NOMO-1 treated with dmso at 0.1 percent for 144 hours (cell line): Measurements from ENCODE around the gene SRY.
"Not testable (repeated sequence)": the region's sequence is repeated elsewhere in the genome, so short reads cannot be mapped to it uniquely, and the experiment has no call there.

Experiments used
- DNase-seq: peaks from one replicate; lab custom pipeline; 2025; ENCODE audit not compliant: unreplicated experiment; lab: John Stamatoyannopoulos, UW

Gene SRY

GRCh38 chrY:2787600-2787999 is at the start of gene SRY:
Gene SRY, minus strand, starts transcription at chrY:2787682. Its CDS starts 79 bp downstream, at chrY:2787603.
- no peak for DNase-seq

GRCh38 chrY:2837078-2837477 is 49.6 kb upstream of the SRY start:
- DNase-seq, result no peak

GRCh38 chrY:2835230-2835629 is 47.7 kb upstream of the SRY start:
- DNase-seq, result no peak

DNA sequence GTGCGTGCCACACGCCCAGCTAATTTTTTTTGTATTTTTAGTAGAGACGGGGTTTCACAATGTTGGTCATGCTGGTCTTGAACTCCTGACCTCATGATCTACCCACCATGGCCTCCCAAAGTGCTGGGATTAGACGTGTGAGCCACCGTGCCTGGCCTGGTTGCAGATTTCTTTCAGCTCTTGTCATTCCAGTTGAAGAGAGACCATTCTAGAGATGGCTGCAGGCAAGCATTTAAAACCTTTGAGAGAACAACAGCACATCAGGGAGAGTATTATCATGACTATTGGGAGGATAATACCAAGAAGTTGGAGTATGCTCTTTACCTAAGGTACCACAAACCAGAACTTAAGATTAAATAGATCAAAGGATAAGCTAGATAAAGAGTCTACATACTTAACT is 41.0 kb upstream of the SRY start:
- DNase-seq, result no peak

DNA sequence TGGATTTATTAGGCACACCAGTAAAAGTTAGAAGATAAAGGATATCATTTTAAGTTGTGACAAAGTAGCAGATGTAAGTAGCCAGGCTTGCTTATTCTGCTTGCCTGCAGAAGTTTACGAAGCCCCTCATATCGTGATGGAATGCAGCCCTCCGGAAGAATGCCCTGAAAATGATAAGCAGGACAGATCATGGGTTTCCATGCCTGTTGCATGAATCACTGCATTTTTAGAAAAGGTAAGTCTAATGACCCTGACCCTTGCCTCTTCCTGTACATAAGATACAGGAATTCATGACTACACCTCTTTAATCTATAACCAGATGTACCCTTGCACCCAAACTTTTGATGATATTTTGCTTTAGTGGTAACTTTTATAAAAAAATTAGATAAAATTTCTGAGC is 37.0 kb upstream of the SRY start:
- DNase-seq, result no peak

DNA sequence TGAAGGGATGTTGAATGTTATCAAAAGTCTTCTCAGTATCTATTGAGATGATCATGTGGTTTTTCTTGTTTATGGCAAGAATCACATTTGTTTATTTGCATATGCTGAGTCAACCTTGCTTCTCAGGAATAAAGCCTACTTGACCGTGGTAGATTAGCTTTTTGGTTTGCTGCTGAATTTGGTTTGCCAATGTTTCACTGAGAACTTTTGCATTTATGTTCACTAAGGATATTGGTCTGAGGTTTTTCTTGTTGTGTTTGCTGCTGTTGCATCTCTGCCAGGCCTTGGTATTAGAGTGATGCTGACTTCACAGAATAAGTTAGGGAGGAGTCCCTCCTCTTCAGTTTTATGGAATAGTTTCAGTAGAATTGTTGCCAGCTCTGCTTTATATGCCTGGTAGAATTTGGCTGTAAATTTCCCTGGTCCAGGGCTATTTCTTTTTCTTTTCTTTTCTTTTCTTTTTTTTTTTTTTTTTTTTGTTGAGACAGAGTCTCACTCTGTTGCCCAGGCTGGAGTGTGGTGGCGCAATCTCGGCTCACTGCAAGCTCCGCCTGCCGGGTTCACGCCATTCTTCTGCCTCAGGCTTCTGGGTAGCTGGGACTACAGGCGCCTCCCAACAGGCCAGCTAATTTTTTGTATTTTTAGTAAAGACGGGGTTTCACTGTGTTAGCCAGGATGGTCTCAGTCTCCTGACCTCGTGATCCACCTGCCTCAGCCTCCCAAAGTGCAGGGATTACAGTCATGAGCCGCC is 29.8 kb upstream of the SRY start:
- DNase-seq, result not testable (repeated sequence)

- no peak for DNase-seq
These were observed 12.8 kb upstream of the SRY start for GRCh38 chrY:2800246-2800645.

GRCh38 chrY:2797991-2798390 is 10.5 kb upstream of the SRY start:
- DNase-seq, result no peak

DNA sequence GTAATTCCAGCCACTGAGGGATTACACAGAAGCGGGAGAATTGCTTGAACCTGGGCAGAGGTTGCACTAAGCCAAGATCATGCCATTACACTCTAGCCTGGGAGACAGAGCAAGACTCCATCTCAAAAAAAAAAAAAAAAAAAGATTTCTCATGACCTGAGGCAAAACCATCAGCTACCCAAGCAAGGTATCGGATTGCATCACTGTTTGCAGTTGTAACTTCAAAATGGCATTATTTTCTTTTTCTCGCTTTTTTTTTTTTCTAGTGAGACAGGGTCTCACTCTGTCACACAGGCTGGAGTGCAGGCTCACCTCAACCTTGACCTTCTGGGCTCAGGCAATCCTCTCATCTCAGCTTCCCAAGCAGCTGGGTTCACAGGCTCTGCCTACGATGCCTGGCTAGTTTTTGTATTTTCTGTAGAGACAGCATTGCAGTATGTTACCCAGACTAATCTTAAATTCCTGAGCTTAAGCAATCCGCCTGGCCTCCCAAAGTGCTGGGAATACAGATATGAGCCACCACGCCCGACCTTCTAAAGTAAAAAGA is 9.6 kb upstream of the SRY start:
- DNase-seq, result no peak

- no peak for DNase-seq
These were observed 2.3 kb upstream of the SRY start for GRCh38 chrY:2789756-2790155.

DNA sequence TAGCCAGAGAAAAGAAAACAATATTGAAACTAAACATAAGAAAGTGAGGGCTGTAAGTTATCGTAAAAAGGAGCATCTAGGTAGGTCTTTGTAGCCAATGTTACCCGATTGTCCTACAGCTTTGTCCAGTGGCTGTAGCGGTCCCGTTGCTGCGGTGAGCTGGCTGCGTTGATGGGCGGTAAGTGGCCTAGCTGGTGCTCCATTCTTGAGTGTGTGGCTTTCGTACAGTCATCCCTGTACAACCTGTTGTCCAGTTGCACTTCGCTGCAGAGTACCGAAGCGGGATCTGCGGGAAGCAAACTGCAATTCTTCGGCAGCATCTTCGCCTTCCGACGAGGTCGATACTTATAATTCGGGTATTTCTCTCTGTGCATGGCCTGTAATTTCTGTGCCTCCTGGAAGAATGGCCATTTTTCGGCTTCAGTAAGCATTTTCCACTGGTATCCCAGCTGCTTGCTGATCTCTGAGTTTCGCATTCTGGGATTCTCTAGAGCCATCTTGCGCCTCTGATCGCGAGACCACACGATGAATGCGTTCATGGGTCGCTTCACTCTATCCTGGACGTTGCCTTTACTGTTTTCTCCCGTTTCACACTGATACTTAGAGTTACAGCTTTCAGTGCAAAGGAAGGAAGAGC is 488 bp downstream of the SRY start:
- DNase-seq, result no peak
